Urothelium cell line (cell line): ENCODE measurements around the gene LY6G6C.

Experiments
- DNase-seq: peaks from one replicate; pipeline ENCODE4 v3.0.0; 2011; ENCODE audit warnings: low spot score, mixed read lengths
- FAIRE-seq: peaks from 2 replicates; lab custom pipeline; 2011; peaks lifted over from hg19 to GRCh38; lab: Jason Lieb, UNC

The LY6G6C gene

GRCh38 chr6:31742894-31743293 lies 21.3 kb upstream of the LY6G6C start:
- DNase-seq = no peak

DNA sequence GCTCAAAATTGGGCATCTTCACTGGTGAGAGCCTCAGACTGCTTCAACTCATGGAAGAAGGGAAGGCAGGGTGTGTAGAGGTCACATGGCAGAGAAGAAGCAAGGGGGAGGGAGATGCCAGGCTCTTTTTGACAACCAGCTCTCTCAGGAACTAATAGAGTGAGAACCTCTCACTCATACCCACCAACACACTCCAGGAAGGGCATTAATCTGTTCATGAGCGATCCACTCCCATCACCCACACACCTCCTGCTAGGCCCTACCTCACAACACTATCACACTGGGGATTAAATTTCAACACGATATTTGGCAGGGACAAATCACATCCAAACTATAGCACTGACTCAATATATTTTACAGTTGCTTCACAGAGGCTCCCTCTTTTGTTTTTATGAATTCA lies 20.3 kb upstream of the LY6G6C start:
- DNase-seq = no peak
- FAIRE-seq = no peak

More at GRCh38 chr6:31742894-31743293, 21.3 kb upstream of the LY6G6C start:
- FAIRE-seq = no peak

GRCh38 chr6:31740397-31741223 lies 19.1 kb upstream of the LY6G6C start:
- DNase-seq = peak; percentile 27

DNA sequence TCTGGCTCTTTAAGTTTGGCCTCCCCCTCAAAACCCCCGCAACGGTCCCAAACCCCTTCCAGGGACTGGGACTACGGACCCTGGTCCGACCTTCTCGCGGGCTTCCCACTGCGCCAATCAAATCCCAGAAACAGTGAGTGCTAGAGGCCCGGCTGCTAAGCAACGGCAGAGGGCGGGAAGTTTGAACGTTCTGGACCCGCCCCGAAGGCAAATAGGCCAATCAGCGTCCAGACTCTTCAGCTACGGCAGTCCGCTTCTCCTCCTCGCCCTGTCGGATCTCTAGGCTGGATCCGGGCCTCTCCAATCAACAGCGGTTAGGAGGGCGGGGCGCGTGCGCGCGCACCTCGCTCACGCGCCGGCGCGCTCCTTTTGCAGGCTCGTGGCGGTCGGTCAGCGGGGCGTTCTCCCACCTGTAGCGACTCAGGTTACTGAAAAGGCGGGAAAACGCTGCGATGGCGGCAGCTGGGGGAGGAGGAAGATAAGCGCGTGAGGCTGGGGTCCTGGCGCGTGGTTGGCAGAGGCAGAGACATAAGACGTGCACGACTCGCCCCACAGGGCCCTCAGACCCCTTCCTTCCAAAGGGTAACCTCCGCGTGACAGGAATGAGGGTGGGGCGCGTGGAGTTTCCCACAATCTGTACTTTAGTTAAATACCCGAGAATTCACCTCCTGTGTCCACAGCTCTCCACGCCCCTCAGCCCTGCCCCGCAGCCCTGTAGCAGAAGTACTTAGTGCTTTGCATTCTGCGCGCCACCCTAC lies 18.3 kb upstream of the LY6G6C start, which contains the start of gene MSH5:
TSS of gene MSH5 (plus strand) at position 367 of the 758 bp plus-strand sequence. CDS start 462 bp downstream, outside the sequence.
- peak; percentile 98 for DNase-seq
- FAIRE-seq = no peak

More at GRCh38 chr6:31740397-31741223, 19.1 kb upstream of the LY6G6C start:
- no peak for FAIRE-seq

DNA sequence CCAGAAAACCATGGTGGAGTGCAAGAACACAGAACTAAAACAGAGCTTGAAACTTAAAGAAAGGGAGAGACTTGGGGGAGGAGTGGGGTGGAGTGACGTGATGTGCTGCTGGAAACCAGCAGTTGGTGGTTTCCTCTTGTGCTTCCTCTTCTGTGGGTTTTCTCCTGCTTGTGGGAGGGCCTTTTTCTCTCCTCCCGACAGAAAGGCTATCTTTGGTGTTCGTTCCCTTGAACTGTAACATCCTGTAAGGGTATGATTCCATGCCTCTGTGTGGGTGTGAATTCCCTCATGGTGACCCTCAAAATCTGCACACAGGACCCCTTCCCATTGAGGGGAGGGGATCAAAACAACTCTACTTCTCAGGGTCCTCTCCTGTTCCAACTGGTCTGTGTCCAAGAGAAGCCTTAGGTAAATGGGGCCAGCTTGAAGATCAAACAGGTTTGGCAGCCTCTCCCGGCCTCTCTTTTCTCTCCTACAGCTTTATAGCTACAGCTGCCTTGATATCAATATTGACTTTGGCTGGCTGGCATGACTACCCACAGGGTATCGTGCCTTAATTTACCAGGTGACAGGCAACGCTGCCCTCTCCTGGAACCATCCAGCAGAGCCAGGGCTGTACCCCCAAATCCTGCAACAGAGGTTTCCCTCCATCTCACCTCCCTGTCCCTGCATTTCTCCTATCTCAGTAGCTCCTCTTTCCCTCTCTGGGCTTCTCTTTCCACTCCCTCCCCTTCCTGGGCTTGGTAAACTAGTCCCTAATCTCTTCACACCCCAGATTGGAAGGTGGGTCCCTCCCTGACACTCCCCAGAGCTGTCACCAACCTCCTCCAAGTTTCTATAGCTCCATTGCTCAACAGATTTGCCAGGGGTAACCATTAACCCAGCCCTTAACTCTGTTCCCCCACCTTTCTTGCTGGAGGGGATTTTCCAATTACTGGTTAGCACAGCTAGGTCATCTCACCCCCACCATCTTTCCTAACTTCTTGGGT lies 16.7 kb upstream of the LY6G6C start:
- no peak for FAIRE-seq
- DNase-seq = peak; percentile 27

DNA sequence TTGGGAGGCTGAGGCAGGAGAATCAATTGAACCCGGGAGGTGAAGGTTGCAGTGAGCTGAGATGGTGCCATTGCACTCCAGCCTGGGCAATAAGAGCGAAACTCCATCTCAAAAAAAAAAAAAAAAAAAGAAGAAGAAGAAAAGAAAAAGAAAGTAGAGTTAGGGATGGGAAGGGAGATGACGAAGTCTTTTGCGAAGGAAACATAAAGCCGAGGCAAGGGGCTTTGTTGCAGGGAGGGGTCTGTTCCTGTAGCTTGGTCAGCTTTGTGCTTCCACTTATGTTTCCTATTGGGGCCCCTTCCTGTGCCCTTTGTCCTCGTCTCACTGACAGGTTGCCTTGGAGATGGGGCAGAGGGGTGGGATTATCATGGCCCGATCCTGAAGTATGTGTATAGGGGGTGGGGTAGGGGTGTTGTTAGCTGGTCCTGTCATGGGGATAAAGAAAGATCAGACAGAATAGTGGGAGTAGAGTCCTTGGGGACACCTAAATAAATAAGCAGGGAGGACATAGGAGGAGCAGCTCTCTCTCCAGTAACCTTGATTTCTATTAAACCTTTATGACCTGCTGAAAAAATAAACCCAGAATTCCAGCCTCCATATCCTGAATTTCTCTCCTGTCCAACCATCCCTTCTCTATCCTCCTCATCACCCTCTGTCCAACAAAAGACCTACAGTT lies 15.9 kb upstream of the LY6G6C start:
- DNase-seq = no peak
- no peak for FAIRE-seq

GRCh38 chr6:31736768-31737314 lies 15.3 kb upstream of the LY6G6C start:
- DNase-seq (no peak), FAIRE-seq (no peak)

DNA sequence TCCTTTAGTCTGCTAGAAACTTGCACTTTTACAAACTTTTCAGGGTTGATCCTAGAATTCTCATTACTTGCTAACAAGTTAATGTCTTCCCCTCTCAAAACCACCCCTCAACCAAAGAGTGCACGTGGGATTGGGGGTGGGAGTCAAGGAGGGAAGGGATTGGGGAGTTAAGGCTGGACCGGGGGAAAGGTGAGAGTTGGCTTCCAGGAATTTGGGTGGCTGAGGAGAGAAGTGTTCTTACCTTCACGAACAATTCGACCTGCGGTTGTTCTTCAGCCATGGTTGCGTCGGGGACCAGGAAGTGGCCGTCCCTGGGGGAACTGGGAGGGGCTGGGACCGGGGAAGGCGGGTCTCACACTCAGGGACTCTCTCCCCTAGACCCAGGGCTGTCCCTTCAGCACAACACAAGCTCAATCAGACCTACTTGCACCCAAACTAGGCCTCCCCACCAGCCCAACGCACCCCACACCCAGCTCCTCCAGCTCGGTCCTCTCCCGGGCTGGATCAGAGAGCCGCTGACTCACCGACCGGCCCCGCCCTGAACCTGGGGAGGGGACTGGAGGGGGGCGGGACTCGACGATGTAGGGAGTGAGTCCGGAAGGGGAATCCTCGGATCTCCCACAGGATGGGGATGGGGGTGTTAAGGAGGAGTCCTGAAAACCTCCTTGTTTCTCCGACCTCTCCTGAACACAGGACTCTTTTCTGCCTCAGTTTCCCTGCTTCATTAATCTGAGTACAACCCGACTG lies 14.6 kb upstream of the LY6G6C start, which contains the start of gene CLIC1:
TSS of gene CLIC1 (minus strand) at position 510 of the 747 bp plus-strand sequence. CDS start at position 280, 230 bp downstream.
- FAIRE-seq = no peak

GRCh38 chr6:31734821-31735406 lies 13.4 kb upstream of the LY6G6C start:
- peak; percentile 82 for DNase-seq
- no peak for FAIRE-seq

More for the DNA sequence above, 14.6 kb upstream of the LY6G6C start, which contains the start of gene CLIC1:
- peak; percentile 90 for DNase-seq

DNA sequence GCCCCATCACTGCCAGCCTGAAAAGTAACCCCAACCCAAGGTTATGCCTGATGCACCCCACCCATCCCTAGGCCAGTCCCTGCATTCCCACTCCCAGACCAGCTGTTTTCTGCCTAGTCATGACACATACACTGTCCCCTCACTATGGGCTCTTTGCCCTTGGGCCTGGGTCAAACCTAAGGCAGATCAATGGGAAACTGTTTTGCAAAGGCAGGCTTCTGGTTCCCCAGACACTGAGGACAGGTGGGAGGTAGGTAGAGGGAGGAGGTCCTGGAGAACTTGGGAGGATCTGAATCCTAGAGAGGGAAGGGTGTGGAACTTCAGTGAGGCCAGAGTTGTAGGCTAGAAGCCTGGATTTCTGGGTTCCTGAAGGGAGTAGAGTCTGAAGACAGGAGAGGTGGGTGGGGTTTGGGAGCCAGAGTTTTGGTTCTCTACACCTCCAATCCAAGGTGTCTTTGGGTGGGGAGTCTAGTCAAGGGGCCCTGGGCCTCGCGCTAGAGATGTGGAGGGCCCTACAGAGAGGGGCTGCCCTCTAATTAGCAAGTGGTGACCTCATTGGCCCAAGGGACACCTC lies 12.8 kb upstream of the LY6G6C start:
- DNase-seq (no peak), FAIRE-seq (no peak)

DNA sequence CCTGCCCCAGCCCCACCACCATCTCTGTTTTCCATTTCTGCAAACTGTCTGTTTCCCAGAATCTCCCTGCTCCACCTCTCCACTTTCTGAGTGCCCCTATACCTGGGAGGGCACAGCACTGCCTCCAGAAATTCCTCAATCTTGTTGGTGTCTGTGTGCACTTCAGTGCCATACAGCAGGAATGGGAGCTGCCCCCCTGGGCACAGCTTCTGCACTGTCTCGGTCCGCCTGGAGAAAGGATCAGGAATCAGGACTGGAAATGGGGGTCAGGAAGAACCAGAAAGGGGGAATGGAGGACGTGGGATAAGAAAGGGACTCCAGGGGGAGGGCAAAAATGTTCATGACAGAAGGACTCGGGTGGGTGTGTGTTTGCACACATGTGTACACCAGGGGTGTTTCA lies 12.2 kb upstream of the LY6G6C start:
- no peak for DNase-seq
- no peak for FAIRE-seq

GRCh38 chr6:31732029-31732428 lies 10.5 kb upstream of the LY6G6C start:
- DNase-seq (no peak), FAIRE-seq (no peak)

DNA sequence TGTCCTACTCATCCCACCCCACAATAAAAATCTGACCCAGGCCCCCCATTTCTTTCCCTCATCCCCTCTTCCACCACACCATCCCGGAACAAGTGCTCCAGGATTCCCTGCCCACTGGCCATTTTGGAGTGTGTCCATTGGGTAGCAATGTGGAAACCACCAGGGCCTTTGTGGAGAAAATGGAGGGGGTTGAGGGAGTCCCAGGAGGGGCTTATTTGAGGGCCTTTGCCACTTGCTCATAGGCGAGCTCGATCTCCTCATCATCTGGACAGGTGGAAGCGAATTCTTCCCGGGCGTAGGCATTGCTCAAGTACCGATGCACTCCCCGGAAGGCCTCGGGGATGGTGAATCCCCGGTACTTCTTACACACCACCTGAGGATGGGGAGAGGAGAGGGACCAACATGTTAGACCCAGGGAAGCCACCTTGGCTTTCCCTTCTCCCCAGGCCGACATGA lies 9.1 kb upstream of the LY6G6C start:
- FAIRE-seq (no peak), DNase-seq (no peak)

DNA sequence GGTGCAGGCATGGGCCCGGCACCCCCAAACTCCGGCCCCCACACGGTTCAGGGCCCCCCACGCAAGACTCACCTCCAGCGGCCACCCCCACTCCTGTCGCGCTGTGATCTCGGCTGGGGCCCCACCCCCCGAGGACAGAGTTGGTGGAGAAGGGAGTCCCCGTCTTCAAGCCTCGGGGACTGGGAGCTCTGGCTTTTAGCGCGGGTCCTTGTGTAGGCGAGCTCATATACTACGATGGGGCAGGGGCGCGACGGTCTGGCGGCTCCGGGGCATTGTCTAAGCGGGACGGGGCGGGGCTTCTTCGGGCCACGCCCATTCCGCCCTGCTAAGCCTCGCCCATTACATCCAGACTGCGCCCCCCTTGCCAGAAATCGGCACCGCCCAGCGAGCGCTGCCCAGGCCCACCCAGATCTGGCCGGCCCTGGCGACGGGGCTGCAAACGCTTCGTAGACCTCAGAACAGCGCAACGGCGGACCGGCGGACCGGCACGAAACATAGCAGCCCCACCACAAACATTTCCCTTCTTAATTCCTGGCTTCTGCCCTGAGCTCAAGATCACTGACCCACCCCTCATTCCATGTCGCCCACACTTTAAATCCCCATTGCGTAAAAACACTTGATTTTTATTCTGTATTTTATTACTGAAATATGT lies 8.6 kb upstream of the LY6G6C start:
- FAIRE-seq (no peak), DNase-seq (peak; percentile 91)

GRCh38 chr6:31729515-31729978 lies 8.0 kb upstream of the LY6G6C start:
- no peak for FAIRE-seq

GRCh38 chr6:31728767-31729514 lies 7.4 kb upstream of the LY6G6C start, which contains the start of gene DDAH2:
DDAH2 (minus strand) TSS chr6:31729299; CDS start chr6:31729161, 138 bp downstream.
- DNase-seq (no peak), FAIRE-seq (no peak)

More at GRCh38 chr6:31729515-31729978, 8.0 kb upstream of the LY6G6C start:
- DNase-seq = peak; percentile 89
